Endothelial cell of umbilical vein (primary cell): Measurements from ENCODE around the gene MMS22L. TPM values are rescaled to one million over a fixed set of nuclear protein-coding genes. Genes with fewer than 3 reads are reported as not detected.

ENCODE experiments used
- BruUV-seq: library from RNA; stranded (reverse); fragments of 400-500 nt; replicated peaks from 2 replicates; lab custom pipeline; 2021; lab: Mats Ljungman, UMichigan
- CTCF ChIA-PET: fragments of 300-600, 350-600 bp; sonication (Branson Sonifier 250); formaldehyde crosslinking; loops from one replicate; lab custom pipeline; 2021; ENCODE audit warnings: antibody characterized with exemption, inconsistent platforms; lab: Charles Lee
- POLR2A ChIA-PET: fragments of 300-600, 350-600 bp; sonication (Branson Sonifier 250); formaldehyde crosslinking; loops from one replicate; lab custom pipeline; 2021; ENCODE audit warnings: antibody characterized with exemption, inconsistent platforms; lab: Charles Lee
- DNase-seq: peaks from one replicate; pipeline ENCODE4 v3.0.0-alpha.2; 2011; ENCODE audit warnings: low read depth, low spot score
- FAIRE-seq: peaks from 2 replicates; lab custom pipeline; 2011; peaks lifted over from hg19 to GRCh38; lab: Jason Lieb, UNC
- H2AFZ ChIP-seq: 2 replicates; pipeline ENCODE4 v1.6.0; 2012; ENCODE audit warnings: low read depth, low read length, control low read depth, inconsistent platforms
- H3K27ac ChIP-seq: 2 replicates; pipeline ENCODE4 v1.5.1; 2011; ENCODE audit warnings: low read depth, mild to moderate bottlenecking, control low read depth, low read length, moderate library complexity; ENCODE audit not compliant: insufficient read depth
- H3K27me3 ChIP-seq, 2 experiments: 2 replicates each; pipeline versions ENCODE4 v1.6.0 to v1.6.1; 2011; ENCODE audit warnings: low read length in 2 of 2, mixed read lengths in 1 of 2; ENCODE audit not compliant: control insufficient read depth in 2 of 2, insufficient read depth in 2 of 2
- H3K36me3 ChIP-seq, 2 experiments: 2 replicates in 1 of 2; 3 replicates in 1 of 2; pipeline ENCODE4 v1.5.1; 2011; ENCODE audit warnings: low read length in 2 of 2, mild to moderate bottlenecking in 1 of 2, moderate library complexity in 1 of 2; ENCODE audit not compliant: control insufficient read depth in 2 of 2, insufficient read depth in 2 of 2; ENCODE audit errors: extremely low read depth in 1 of 2
- H3K4me1 ChIP-seq: 3 replicates; pipeline ENCODE4 v1.5.1; 2011; ENCODE audit warnings: mild to moderate bottlenecking, low read length; ENCODE audit not compliant: control insufficient read depth, insufficient read depth; ENCODE audit errors: extremely low read depth
- H3K4me2 ChIP-seq: 2 replicates; pipeline ENCODE4 v1.6.1; 2011; ENCODE audit warnings: low read length, control low read depth, mixed read lengths; ENCODE audit not compliant: insufficient read depth
- H3K4me3 ChIP-seq, 3 experiments: fragments of 200-600 bp in 1 of 3; sonication (generic), shearing (Covaris generic) in 1 of 3; replicated peaks in 1 of 3; 2 replicates each; pipeline ENCODE4 v1.5.1; 2011 to 2016; ENCODE audit warnings: control low read depth in 3 of 3, low read length in 3 of 3, mild to moderate bottlenecking in 2 of 3, inconsistent platforms in 1 of 3, low read depth in 1 of 3, moderate library complexity in 1 of 3; ENCODE audit not compliant: insufficient read depth in 1 of 3
- H3K79me2 ChIP-seq: 2 replicates; pipeline ENCODE4 v1.6.0; 2012; ENCODE audit warnings: low read length, inconsistent platforms; ENCODE audit not compliant: control insufficient read depth, insufficient read depth
- H3K9ac ChIP-seq: replicated peaks from 2 replicates; pipeline ENCODE3; 2011; ENCODE audit warnings: low read length, control low read depth; ENCODE audit not compliant: insufficient read depth; ENCODE audit errors: extremely low read depth
- H3K9me1 ChIP-seq: replicated peaks from 3 replicates; pipeline ENCODE4 v1.6.0; 2011; ENCODE audit warnings: mild to moderate bottlenecking, low read length; ENCODE audit not compliant: control insufficient read depth, insufficient read depth; ENCODE audit errors: extremely low read depth
- H3K9me3 ChIP-seq: replicated peaks from 2 replicates; pipeline ENCODE4 v1.5.1; 2012; ENCODE audit warnings: low read length, inconsistent platforms; ENCODE audit not compliant: control insufficient read depth, insufficient read depth
- H4K20me1 ChIP-seq: replicated peaks from 2 replicates; pipeline ENCODE3; 2011; ENCODE audit warnings: mild to moderate bottlenecking, low read length; ENCODE audit not compliant: control insufficient read depth, insufficient read depth; ENCODE audit errors: extremely low read depth
- EZH2 ChIP-seq: IDR thresholded peaks from 2 replicates; pipeline ENCODE4 v1.6.1; 2012; ENCODE audit warnings: borderline replicate concordance, low read depth, mild to moderate bottlenecking, moderate library complexity, low read length, inconsistent platforms; ENCODE audit not compliant: severe bottlenecking
- FOS ChIP-seq: IDR thresholded peaks from 2 replicates; pipeline ENCODE4 v1.6.1; 2011; ENCODE audit warnings: mild to moderate bottlenecking, low read length, moderate library complexity, borderline replicate concordance; ENCODE audit not compliant: insufficient read depth
- GATA2 ChIP-seq: IDR thresholded peaks from 2 replicates; pipeline ENCODE4 v1.7.0; 2011; ENCODE audit warnings: low read depth, mild to moderate bottlenecking, moderate library complexity, mixed read lengths, low read length; ENCODE audit not compliant: insufficient read length, insufficient read depth
- JUN ChIP-seq: IDR thresholded peaks from 2 replicates; pipeline ENCODE4 v1.6.1; 2011; ENCODE audit warnings: borderline replicate concordance, low read depth; ENCODE audit not compliant: insufficient read length, insufficient read depth
- MYC ChIP-seq: IDR thresholded peaks from one replicate; pipeline ENCODE4 v1.6.1; 2011; ENCODE audit warnings: mild to moderate bottlenecking, low read depth, low read length
- POLR2A ChIP-seq: IDR thresholded peaks from 2 replicates; pipeline ENCODE4 v1.6.1; 2012; ENCODE audit warnings: low read depth, mild to moderate bottlenecking, control low read depth, low read length
- POLR2AphosphoS5 ChIP-seq: IDR thresholded peaks from 2 replicates; pipeline ENCODE4 v1.6.1; 2012; ENCODE audit warnings: low read depth, mild to moderate bottlenecking, control low read depth, low read length, moderate library complexity; ENCODE audit not compliant: insufficient read depth
- dilution Hi-C: fragments of 300-500 bp; cut with MboI; formaldehyde crosslinking; loops from one replicate; pipeline ENCODE4 v1.15.0; 2019; ENCODE audit warnings: low sequenced_read_pairs; ENCODE audit not compliant: extremely low pct_ligation_motif_present
- intact Hi-C: fragments of 100-400 bp; cut with micrococcal nuclease; formaldehyde crosslinking; loops from one replicate; pipeline ENCODE4 v1.10.0; 2022
- polyA plus RNA-seq, 4 experiments: library from polyadenylated mRNA; depleted of rRNA in 3 of 4; stranded (reverse) in 3 of 4; unstranded in 1 of 4; fragments of >200 nt; gene quantifications; 2 replicates each; pipeline versions ENCODE4 v1.2.1 to v1.2.3, GENCODE V29; 2011 to 2012; ENCODE audit warnings: missing spikeins in 1 of 4
- total RNA-seq: library from RNA; stranded (reverse); gene quantifications from 2 replicates; pipeline ENCODE4 v1.2.3, GENCODE V29; 2021
- TF ChIP-seq, protein P1 (sequence below), 2 donors: IDR thresholded peaks; 1 replicate in 1 of 2; 2 replicates in 1 of 2; pipeline ENCODE4 v1.5.1; 2011; ENCODE audit warnings: low read length in 2 of 2, mild to moderate bottlenecking in 2 of 2, moderate library complexity in 2 of 2, control low read depth in 1 of 2, inconsistent platforms in 1 of 2, low read depth in 1 of 2; ENCODE audit not compliant: insufficient read depth in 1 of 2; ENCODE audit errors: extremely low read depth in 1 of 2
- TF ChIP-seq, protein P2 (sequence below): IDR thresholded peaks from 2 replicates; pipeline ENCODE4 v1.6.1; 2011; ENCODE audit not compliant: insufficient read depth, insufficient read length

Gene MMS22L
- total and polyA plus RNA-seq, 2 donors (not counting 3 experiments of a cell fraction or from before 2014, with no cell fraction given): 5.5 to 19.3 TPM

DNA sequence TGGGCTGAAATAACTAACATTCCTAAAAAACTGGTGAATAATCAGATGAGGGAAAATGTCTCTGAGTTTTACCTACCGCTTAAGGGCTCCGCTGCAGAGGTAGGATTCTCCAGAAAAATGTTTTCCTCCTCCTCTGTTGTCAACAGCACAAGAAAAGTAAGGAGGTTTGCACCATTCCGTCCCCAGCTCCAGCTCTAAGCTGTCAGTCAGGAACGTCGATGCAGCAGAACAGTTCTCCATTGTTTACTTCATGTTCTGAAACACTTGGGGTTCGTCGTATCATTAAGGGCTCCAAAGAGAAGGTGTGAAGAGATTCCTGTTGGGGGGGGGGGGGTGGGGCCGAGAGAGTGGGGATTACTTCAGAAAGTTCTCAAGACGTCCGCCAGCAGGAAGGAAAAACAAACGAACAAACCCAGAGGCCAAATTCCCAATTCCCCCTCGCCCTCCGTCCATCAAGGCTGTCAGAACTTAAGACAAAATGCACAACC, 734 bp downstream of the MMS22L start:
- no TSS peak for BruUV-seq
- H3K4me2 ChIP-seq: peak overlapping the region; percentile 98
- peak overlapping the region; percentile 60 for H3K27ac ChIP-seq
- H3K27me3 ChIP-seq: no peaks in the 10 kb centered on the region
- H3K4me3 ChIP-seq: peak overlapping the region; percentile 75 to 93 (median 86)
- H3K79me2 ChIP-seq: peaks cover 18% of the 10 kb centered on the region
- intact Hi-C loops (loop anchor here (1.0 to 5.0 kb wide), 4 partner anchors 67 to 385 kb away; partner anchors contain the start of gene NDUFAF4), dilution Hi-C loops (no loop called here)
- CTCF ChIA-PET: interaction anchor here (0.6 to 2.3 kb wide), 4 partner anchors 49 to 93 kb away, joined by 3 to 39 read pairs (median 4); no protein-coding TSS in a partner anchor
- peak overlapping the region; percentile 98 for H2AFZ ChIP-seq
- no peaks in the 10 kb centered on the region for H3K9me3 ChIP-seq
- POLR2A ChIA-PET: no interaction called here
- DNase-seq (peak; percentile 32), FAIRE-seq (peak; percentile 53)
- H3K36me3 ChIP-seq: no peaks in the 10 kb centered on the region
- H3K9ac ChIP-seq: peak overlapping the region; percentile 88
- no peaks in the 10 kb centered on the region for H3K9me1 ChIP-seq
- peaks cover 21% of the 10 kb centered on the region for H3K4me1 ChIP-seq
- TF ChIP-seq, protein P1, sequence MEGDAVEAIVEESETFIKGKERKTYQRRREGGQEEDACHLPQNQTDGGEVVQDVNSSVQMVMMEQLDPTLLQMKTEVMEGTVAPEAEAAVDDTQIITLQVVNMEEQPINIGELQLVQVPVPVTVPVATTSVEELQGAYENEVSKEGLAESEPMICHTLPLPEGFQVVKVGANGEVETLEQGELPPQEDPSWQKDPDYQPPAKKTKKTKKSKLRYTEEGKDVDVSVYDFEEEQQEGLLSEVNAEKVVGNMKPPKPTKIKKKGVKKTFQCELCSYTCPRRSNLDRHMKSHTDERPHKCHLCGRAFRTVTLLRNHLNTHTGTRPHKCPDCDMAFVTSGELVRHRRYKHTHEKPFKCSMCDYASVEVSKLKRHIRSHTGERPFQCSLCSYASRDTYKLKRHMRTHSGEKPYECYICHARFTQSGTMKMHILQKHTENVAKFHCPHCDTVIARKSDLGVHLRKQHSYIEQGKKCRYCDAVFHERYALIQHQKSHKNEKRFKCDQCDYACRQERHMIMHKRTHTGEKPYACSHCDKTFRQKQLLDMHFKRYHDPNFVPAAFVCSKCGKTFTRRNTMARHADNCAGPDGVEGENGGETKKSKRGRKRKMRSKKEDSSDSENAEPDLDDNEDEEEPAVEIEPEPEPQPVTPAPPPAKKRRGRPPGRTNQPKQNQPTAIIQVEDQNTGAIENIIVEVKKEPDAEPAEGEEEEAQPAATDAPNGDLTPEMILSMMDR (IDR thresholded peaks at IDR 0.05; ENCODE audit: extremely low read depth in 1 of 2, insufficient read depth in 1 of 2, low read depth in 1 of 2, low read length in 2 of 2): no peak
- TF ChIP-seq GATA2: no peak
- TF ChIP-seq POLR2AphosphoS5: no peak
- no peaks in the 10 kb centered on the region for H4K20me1 ChIP-seq

DNA sequence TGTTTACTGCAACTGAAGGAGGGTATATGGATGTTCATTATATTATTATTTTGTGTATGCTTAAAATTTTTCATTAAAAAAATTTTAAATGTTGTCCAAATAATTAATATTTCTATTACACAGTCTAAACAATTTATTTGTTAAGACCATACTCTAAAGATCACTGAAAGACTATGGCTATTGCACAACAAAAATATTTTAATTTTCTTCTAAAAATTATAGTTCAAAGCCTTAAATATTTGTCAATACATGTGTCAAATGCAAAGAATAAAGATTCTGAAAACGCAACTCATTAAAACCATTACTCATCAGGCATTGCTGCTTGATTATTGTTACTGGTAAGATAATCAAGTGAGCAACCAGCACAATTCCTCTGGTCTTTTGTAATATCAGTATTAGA, 2.2 kb downstream of the MMS22L start:
- Histone ChIP-seq H3K4me2 (peak overlapping the region; percentile 98), H3K4me1 (peaks cover 21% of the 10 kb centered on the region), H3K9me1 (no peaks in the 10 kb centered on the region), H3K9ac (peak overlapping the region; percentile 88), H3K36me3 (peaks cover 0 to 2% of the 10 kb centered on the region in 2 experiments), H3K27ac (no peak overlapping the region), H4K20me1 (no peaks in the 10 kb centered on the region), H3K9me3 (no peaks in the 10 kb centered on the region), H2AFZ (no peak overlapping the region), H3K27me3 (no peaks in the 10 kb centered on the region), H3K79me2 (peaks cover 19% of the 10 kb centered on the region), H3K4me3 (peak overlapping the region in 1 of 3 experiments; percentile 75)
- DNase-seq (no peak), FAIRE-seq (no peak)
- TF ChIP-seq GATA2: no peak
- TF ChIP-seq, protein P2, sequence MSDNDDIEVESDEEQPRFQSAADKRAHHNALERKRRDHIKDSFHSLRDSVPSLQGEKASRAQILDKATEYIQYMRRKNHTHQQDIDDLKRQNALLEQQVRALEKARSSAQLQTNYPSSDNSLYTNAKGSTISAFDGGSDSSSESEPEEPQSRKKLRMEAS: no peak
- TF ChIP-seq JUN: no peak
- no peak for TF ChIP-seq POLR2AphosphoS5
- no peak for TF ChIP-seq EZH2
- TF ChIP-seq, protein P1 (IDR thresholded peaks at IDR 0.05; ENCODE audit: extremely low read depth in 1 of 2, insufficient read depth in 1 of 2, low read depth in 1 of 2, low read length in 2 of 2): no peak
- TF ChIP-seq POLR2A: no peak
- no peak for TF ChIP-seq FOS
- TF ChIP-seq MYC: no peak
- dilution Hi-C loops: no loop called here
- POLR2A ChIA-PET: no interaction called here
- BruUV-seq: no TSS peak
- intact Hi-C loops: loop anchor here (5.0 kb wide), 1 partner anchor 383 kb away; the partner anchor contains the start of gene NDUFAF4
- CTCF ChIA-PET: no interaction called here
